ENCODE results near the gene ITIH2.

Gene ITIH2

DNA sequence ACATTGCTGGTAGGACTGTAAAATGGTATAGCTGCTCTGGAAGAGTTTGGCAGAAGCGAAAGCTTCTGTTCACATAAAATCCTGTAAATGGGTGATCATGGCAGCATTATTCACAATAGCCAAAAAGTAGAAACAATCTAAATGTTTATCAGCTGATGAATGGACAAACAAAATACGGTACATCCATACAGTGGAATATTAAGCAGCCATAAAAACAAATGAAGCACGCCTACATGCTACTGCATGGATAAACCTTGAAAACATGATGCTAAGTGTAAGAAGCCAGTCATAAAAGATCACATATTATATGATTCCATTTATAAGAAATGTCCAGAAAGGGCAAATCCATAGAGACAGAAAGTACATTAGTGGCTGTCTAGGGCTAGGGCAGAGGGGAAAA is 52.0 kb downstream of the ITIH2 start:
- no peak for ATAC-seq (ENCODE audit: low read depth)
- no peak for DNase-seq (ENCODE audit: low spot score)
- Histone ChIP-seq H3K27me3 (ENCODE audit: insufficient read depth, poor library complexity, severe bottlenecking) (no peaks in the 10 kb centered on the region), H3K36me3 (ENCODE audit: low read depth) (peaks cover 56% of the 10 kb centered on the region), H3K4me1 (ENCODE audit: insufficient read depth, poor library complexity, severe bottlenecking) (no peaks in the 10 kb centered on the region), H3K4me3 (ENCODE audit: severe bottlenecking) (no peak overlapping the region), H3K9me3 (ENCODE audit: severe bottlenecking) (no peaks in the 10 kb centered on the region), H3K27ac (ENCODE audit: poor library complexity, severe bottlenecking) (no peak overlapping the region)
- TF ChIP-seq, protein P1, sequence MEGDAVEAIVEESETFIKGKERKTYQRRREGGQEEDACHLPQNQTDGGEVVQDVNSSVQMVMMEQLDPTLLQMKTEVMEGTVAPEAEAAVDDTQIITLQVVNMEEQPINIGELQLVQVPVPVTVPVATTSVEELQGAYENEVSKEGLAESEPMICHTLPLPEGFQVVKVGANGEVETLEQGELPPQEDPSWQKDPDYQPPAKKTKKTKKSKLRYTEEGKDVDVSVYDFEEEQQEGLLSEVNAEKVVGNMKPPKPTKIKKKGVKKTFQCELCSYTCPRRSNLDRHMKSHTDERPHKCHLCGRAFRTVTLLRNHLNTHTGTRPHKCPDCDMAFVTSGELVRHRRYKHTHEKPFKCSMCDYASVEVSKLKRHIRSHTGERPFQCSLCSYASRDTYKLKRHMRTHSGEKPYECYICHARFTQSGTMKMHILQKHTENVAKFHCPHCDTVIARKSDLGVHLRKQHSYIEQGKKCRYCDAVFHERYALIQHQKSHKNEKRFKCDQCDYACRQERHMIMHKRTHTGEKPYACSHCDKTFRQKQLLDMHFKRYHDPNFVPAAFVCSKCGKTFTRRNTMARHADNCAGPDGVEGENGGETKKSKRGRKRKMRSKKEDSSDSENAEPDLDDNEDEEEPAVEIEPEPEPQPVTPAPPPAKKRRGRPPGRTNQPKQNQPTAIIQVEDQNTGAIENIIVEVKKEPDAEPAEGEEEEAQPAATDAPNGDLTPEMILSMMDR (IDR thresholded peaks at IDR 0.05; ENCODE audit: poor library complexity, severe bottlenecking) = no peak

DNA sequence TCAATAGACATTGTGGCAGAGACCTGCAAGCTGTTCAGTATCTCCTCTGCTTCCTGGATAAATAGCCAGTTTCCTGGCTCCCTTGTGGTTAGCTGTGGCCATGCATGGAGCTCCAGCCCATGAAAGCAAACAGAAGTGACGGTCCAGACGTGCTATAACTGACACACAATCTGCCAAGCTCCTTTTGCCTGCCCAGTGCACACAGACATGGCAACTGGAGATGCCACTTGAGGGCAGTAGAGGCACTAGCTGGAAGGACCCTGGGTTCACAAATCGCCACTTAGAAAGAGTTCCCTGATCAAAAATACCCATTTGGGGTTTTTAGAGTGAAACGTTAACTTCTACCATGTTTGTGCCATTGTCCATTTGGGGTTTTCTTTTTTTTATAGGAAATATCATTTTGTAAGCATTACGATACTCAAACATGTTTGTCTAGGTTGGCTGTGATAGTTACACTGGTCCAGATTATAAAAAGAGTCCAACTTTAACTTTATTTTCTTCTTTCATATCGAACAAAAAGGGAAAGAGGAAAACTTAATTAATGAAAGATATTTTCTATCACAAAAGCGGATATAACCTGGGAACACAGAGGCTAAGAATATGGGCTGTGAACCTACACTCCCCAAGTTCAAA is 53.4 kb downstream of the ITIH2 start:
- Histone ChIP-seq H3K4me3 (ENCODE audit: severe bottlenecking) (no peak overlapping the region), H3K27me3 (ENCODE audit: insufficient read depth, poor library complexity, severe bottlenecking) (no peaks in the 10 kb centered on the region), H3K27ac (ENCODE audit: poor library complexity, severe bottlenecking) (no peak overlapping the region), H3K36me3 (ENCODE audit: low read depth) (peaks cover 69% of the 10 kb centered on the region), H3K9me3 (ENCODE audit: severe bottlenecking) (no peaks in the 10 kb centered on the region), H3K4me1 (ENCODE audit: insufficient read depth, poor library complexity, severe bottlenecking) (no peaks in the 10 kb centered on the region)
- no peak for ATAC-seq (ENCODE audit: low read depth)
- no peak for DNase-seq (ENCODE audit: low spot score)
- TF ChIP-seq, protein P1 (IDR thresholded peaks at IDR 0.05; ENCODE audit: poor library complexity, severe bottlenecking) = peak; percentile 53

DNA sequence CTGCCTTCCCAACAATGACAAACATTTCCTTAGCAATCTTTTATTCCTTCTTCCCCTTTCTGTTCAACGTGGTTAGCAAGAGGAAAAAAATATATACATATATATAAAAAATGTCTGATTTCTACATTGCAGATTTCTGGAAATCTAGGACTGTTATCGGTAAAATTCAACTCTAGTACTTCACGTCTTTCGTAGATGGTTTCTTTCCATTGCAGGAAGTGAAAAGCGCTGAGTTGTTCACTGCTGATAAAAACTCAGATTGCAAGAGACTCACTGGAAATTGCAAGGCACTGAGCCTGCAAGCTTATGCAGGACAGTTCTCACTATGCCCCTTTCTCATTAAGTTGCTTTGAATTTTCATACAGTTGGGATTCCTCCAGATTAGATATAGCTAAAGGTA is 60.8 kb downstream of the ITIH2 start:
- TF ChIP-seq, protein P1 (IDR thresholded peaks at IDR 0.05; ENCODE audit: poor library complexity, severe bottlenecking) = no peak
- Histone ChIP-seq H3K36me3 (ENCODE audit: low read depth) (peaks cover 77% of the 10 kb centered on the region), H3K27me3 (ENCODE audit: insufficient read depth, poor library complexity, severe bottlenecking) (no peaks in the 10 kb centered on the region), H3K4me3 (ENCODE audit: severe bottlenecking) (no peak overlapping the region), H3K4me1 (ENCODE audit: insufficient read depth, poor library complexity, severe bottlenecking) (no peaks in the 10 kb centered on the region), H3K27ac (ENCODE audit: poor library complexity, severe bottlenecking) (no peak overlapping the region), H3K9me3 (ENCODE audit: severe bottlenecking) (no peaks in the 10 kb centered on the region)
- ATAC-seq (ENCODE audit: low read depth) (no peak), DNase-seq (ENCODE audit: low spot score) (no peak)

DNA sequence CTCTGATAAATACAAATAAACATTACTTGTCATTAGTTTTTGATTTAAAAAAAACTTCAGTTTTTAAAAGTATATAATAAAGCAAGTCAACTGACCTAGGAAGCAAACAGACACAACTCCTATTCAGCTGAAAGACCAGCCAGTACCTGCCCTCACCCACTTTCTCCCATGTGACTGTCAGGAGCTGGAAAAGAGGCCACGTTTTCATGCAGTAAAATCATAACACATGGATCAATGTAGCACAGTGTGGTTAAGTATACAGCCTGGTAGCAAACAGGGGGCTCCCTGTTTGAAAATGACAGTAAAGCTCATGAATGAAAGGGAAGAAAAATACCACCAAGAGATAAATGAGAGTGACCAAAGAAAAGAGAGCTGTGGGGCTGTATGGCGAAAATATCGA is 63.1 kb downstream of the ITIH2 start:
- Histone ChIP-seq H3K27me3 (ENCODE audit: insufficient read depth, poor library complexity, severe bottlenecking) (no peaks in the 10 kb centered on the region), H3K9me3 (ENCODE audit: severe bottlenecking) (no peaks in the 10 kb centered on the region), H3K27ac (ENCODE audit: poor library complexity, severe bottlenecking) (no peak overlapping the region), H3K4me1 (ENCODE audit: insufficient read depth, poor library complexity, severe bottlenecking) (no peaks in the 10 kb centered on the region), H3K36me3 (ENCODE audit: low read depth) (peaks cover 72% of the 10 kb centered on the region), H3K4me3 (ENCODE audit: severe bottlenecking) (no peak overlapping the region)
- TF ChIP-seq, protein P1 (IDR thresholded peaks at IDR 0.05; ENCODE audit: poor library complexity, severe bottlenecking) = no peak
- DNase-seq (ENCODE audit: low spot score) (no peak), ATAC-seq (ENCODE audit: low read depth) (no peak)

DNA sequence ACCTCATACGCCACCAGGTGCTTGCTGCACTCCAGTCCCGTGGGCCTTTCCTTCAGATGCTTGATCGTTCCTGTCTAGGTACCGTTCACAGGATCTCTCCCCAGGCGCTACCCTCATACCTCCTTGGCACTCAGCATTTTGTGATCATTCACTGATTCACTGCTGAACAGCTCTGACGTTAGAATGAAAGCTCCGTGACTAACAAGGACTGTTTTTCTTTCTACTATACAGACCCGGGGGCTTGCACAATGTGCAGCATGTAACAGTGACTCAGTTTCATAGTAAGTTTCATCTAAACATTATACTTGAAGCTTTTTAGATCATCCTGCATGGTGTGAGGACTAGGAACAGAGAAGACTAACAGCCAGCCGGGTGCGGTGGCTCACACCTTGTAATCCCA is 64.1 kb downstream of the ITIH2 start:
- H3K4me1 ChIP-seq (ENCODE audit: insufficient read depth, poor library complexity, severe bottlenecking) = no peaks in the 10 kb centered on the region
- H3K27ac ChIP-seq (ENCODE audit: poor library complexity, severe bottlenecking) = no peak overlapping the region
- no peak overlapping the region for H3K4me3 ChIP-seq (ENCODE audit: severe bottlenecking)
- DNase-seq (ENCODE audit: low spot score) = no peak
- peaks cover 62% of the 10 kb centered on the region for H3K36me3 ChIP-seq (ENCODE audit: low read depth)
- H3K9me3 ChIP-seq (ENCODE audit: severe bottlenecking) = no peaks in the 10 kb centered on the region
- no peak for ATAC-seq (ENCODE audit: low read depth)
- H3K27me3 ChIP-seq (ENCODE audit: insufficient read depth, poor library complexity, severe bottlenecking) = no peaks in the 10 kb centered on the region
- TF ChIP-seq, protein P1 (IDR thresholded peaks at IDR 0.05; ENCODE audit: poor library complexity, severe bottlenecking) = no peak

Data from RWPE2 (cell line).